Measurements from ENCODE around the gene DLG2.
"Not testable (repeated sequence)": the region's sequence is repeated elsewhere in the genome, so short reads cannot be mapped to it uniquely, and the experiment has no call there.

Gene DLG2

GRCh38 chr11:84817998-84818397 is 809.1 kb downstream of the DLG2 start:
- DNase-seq: no peak

GRCh38 chr11:84812471-84812969 is 814.6 kb downstream of the DLG2 start:
- DNase-seq: no peak

- DNase-seq: no peak
These were observed 820.8 kb downstream of the DLG2 start for GRCh38 chr11:84806354-84806753.

GRCh38 chr11:84804041-84804440 is 823.1 kb downstream of the DLG2 start:
- no peak for DNase-seq

GRCh38 chr11:84800755-84801346 is 826.3 kb downstream of the DLG2 start:
- DNase-seq: no peak

GRCh38 chr11:84799112-84799511 is 828.0 kb downstream of the DLG2 start:
- no peak for DNase-seq

- no peak for DNase-seq
These were observed 831.4 kb downstream of the DLG2 start for GRCh38 chr11:84795698-84796097.

GRCh38 chr11:84794663-84795443 is 832.3 kb downstream of the DLG2 start:
- no peak for DNase-seq

- DNase-seq: no peak
These were observed 833.8 kb downstream of the DLG2 start for GRCh38 chr11:84793318-84793717.

GRCh38 chr11:84790849-84791427 is 836.2 kb downstream of the DLG2 start:
- no peak for DNase-seq

GRCh38 chr11:84788220-84788619 is 838.9 kb downstream of the DLG2 start:
- DNase-seq: no peak

GRCh38 chr11:84784158-84784557 is 843.0 kb downstream of the DLG2 start:
- not testable (repeated sequence) for DNase-seq

- peak; percentile 9 for DNase-seq
These were observed 846.4 kb downstream of the DLG2 start for GRCh38 chr11:84780689-84781293.

GRCh38 chr11:84775503-84775902 is 851.6 kb downstream of the DLG2 start:
- no peak for DNase-seq

GRCh38 chr11:84763931-84764330 is 863.2 kb downstream of the DLG2 start:
- DNase-seq: no peak

GRCh38 chr11:84757711-84758110 is 869.4 kb downstream of the DLG2 start:
- no peak for DNase-seq

- no peak for DNase-seq
These were observed 875.8 kb downstream of the DLG2 start for GRCh38 chr11:84751371-84751770.

GRCh38 chr11:84747871-84748270 is 879.3 kb downstream of the DLG2 start:
- DNase-seq: no peak

GRCh38 chr11:84740050-84740449 is 887.1 kb downstream of the DLG2 start:
- no peak for DNase-seq

- no peak for DNase-seq
These were observed 902.9 kb downstream of the DLG2 start for GRCh38 chr11:84724256-84724655.

- DNase-seq: no peak
These were observed 904.5 kb downstream of the DLG2 start for GRCh38 chr11:84722583-84723108.

GRCh38 chr11:84721561-84721961 is 905.6 kb downstream of the DLG2 start:
- no peak for DNase-seq

- no peak for DNase-seq
These were observed 906.3 kb downstream of the DLG2 start for GRCh38 chr11:84720706-84721402.

Data from NCI-H1694 (cell line).